ENCODE results near the gene HSD17B13.

The HSD17B13 gene

DNA sequence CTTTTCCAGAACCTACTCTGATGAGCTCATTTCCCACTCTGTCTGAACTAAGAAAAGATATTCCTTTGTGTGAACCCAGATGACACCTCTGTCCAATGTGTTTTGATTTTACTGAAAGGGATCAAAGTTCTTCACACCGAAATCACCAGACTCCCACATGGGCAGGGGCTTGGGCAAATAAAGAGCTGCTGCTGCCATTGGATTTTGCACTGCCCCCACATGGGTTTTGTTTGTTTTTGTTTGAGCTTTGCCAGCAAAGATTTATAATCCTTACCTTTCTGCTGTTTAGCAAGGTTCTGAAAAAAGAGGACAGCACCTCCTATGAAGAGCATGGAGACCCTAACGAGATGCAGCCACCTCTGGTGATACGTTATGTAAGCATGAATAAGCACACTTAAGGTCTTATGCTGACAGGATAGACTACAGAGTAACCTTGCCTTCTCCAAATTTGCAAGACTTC is 44.3 kb downstream of the HSD17B13 start:
- no peak overlapping the region for H3K4me3 ChIP-seq (ENCODE audit: low read length)
- DNase-seq (ENCODE audit: low read depth) = no peak
- no peak for TF ChIP-seq CTCF (conservative IDR thresholded peaks at IDR 0.05; ENCODE audit: low read length)

GRCh38 chr4:87275311-87275710 is 47.4 kb downstream of the HSD17B13 start:
- H3K4me3 ChIP-seq (ENCODE audit: low read length) = no peak overlapping the region
- TF ChIP-seq CTCF (conservative IDR thresholded peaks at IDR 0.05; ENCODE audit: low read length) = no peak
- DNase-seq (ENCODE audit: low read depth) = no peak

DNA sequence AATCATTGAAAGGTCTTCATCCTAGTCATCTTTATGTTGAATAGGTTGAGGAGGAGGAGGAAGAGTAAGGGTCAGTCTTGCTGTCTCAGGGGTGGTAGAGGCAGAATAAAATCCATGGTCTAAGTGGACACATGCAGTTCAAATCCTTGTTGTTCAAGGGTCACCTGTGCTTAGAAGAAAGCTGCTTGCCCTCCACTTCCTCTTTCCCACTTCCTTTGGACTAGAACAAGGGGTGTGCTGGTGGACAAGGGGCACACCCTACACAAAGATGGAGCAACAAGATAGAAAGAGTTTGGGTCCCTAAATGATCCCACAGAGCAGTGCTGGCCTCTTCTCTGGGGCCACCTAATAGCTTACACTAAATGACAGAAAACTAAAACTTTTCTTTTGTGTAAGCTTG is 47.9 kb downstream of the HSD17B13 start:
- no peak for TF ChIP-seq CTCF (conservative IDR thresholded peaks at IDR 0.05; ENCODE audit: low read length)

DNA sequence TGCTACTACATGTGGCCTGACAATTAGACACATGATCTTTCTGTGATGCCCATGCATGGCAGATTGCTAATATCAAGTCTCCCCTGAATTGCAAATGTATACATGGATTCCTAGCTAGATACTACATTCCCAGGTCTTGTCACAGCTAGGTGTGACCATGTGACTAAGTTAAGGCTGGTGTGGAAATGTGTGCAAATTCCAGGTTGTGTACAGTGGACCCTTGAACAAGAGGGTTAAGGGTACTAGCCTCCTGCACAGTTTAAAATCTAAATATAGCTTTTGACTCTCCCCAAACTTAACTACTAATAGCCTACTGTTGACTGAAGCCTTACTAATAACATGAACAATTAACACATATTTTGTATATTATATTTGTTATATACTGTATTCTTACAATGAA is 48.4 kb downstream of the HSD17B13 start:
- no peak overlapping the region for H3K4me3 ChIP-seq (ENCODE audit: low read length)
- no peak for TF ChIP-seq CTCF (conservative IDR thresholded peaks at IDR 0.05; ENCODE audit: low read length)
- DNase-seq (ENCODE audit: low read depth) = no peak

More for the DNA sequence above, 47.9 kb downstream of the HSD17B13 start:
- no peak for DNase-seq (ENCODE audit: low read depth)
- no peak overlapping the region for H3K4me3 ChIP-seq (ENCODE audit: low read length)

- no peak for TF ChIP-seq CTCF (conservative IDR thresholded peaks at IDR 0.05; ENCODE audit: low read length)
- DNase-seq (ENCODE audit: low read depth) = no peak
- no peak overlapping the region for H3K4me3 ChIP-seq (ENCODE audit: low read length)
Measured at GRCh38 chr4:87270825-87271224, 51.9 kb downstream of the HSD17B13 start.

DNA sequence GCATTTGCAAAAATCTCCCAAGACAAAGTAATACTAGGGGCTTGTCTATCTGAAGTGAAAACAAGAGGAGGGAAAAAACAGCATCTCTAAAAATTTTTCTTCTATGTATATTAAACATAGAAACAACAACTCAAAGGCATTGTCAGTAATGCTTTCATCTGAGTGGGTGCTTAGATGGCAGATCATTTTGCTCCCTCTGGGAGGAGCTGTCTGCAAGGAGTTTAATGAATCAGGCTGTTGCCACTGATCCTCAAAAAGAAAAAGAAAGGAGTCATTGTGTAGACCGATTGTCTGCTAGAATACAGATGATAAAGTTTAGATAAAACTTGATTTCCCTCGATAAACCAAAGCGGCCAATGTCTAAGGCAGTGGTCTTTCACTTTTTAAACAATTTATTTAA is 52.5 kb downstream of the HSD17B13 start:
- peak; percentile 65 for TF ChIP-seq CTCF (conservative IDR thresholded peaks at IDR 0.05; ENCODE audit: low read length)
- peak; percentile 39 for DNase-seq (ENCODE audit: low read depth)

GRCh38 chr4:87268411-87268810 is 54.3 kb downstream of the HSD17B13 start:
- no peak overlapping the region for H3K4me3 ChIP-seq (ENCODE audit: low read length)
- DNase-seq (ENCODE audit: low read depth) = no peak
- no peak for TF ChIP-seq CTCF (conservative IDR thresholded peaks at IDR 0.05; ENCODE audit: low read length)

More for the DNA sequence above, 52.5 kb downstream of the HSD17B13 start:
- no peak overlapping the region for H3K4me3 ChIP-seq (ENCODE audit: low read length)
